Fibroblast of skin of scalp (primary cell): ENCODE measurements around the gene AIRE.

Experiments used
- DNase-seq: peaks from one replicate; pipeline ENCODE4 v3.0.0-alpha.2; 2013

AIRE gene

DNA sequence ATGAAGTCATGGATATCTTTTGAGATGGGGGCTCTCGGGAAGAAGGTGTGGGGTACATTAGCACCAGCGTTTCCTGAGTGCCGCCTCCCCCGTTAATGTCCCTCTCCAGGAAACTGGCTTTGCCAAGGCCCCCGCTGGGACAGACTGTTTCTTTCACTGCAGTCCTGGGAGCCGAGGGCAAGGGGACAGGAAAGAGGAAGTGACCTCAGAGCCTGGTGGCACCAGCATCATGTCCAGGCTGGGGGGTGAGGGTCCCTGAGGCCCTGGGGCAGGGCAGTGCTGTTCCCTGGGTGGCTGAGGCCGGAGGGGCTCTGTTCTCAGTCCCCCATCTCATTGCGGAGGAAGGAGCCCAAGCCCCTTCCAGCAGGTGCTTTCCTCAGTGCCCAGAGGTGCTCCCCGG lies 20.0 kb downstream of the AIRE start:
- no peak for DNase-seq

DNA sequence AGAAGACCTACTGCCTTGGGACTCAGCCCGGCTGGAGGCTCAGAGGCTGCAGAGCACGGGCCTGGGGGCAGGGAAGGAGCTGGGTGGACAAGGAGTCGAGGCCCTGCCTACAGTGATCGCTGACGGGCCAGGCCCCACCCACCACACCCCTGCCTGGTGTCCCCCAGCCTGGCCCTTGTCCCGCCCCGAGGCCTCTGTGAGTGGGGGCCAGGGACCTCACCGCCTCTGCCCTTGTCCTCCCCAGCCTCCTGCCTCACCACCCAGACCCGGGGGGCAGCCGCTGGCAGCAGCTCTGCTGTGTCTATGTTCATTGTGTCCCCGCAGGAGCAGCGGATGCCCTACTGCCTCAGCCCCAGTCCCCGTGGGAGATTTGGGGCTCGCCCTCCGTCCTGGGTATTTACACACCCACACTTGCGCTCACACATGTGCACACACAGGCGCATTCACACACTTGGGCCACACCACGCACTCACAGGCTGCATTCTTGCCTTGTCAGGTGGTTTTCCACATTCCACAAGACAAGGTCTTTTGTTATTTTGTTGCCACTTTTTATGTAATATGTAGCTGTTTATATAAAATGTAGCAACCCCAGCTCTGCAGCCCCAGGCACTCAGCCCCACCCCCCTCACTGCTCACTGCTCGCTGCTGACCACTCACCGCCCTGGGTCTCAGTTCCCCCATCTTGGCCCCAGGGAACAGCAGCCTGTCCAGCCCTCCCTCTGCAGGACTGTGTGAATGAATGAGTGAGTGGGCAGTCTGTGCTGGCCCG lies 21.4 kb downstream of the AIRE start:
- DNase-seq: no peak

DNA sequence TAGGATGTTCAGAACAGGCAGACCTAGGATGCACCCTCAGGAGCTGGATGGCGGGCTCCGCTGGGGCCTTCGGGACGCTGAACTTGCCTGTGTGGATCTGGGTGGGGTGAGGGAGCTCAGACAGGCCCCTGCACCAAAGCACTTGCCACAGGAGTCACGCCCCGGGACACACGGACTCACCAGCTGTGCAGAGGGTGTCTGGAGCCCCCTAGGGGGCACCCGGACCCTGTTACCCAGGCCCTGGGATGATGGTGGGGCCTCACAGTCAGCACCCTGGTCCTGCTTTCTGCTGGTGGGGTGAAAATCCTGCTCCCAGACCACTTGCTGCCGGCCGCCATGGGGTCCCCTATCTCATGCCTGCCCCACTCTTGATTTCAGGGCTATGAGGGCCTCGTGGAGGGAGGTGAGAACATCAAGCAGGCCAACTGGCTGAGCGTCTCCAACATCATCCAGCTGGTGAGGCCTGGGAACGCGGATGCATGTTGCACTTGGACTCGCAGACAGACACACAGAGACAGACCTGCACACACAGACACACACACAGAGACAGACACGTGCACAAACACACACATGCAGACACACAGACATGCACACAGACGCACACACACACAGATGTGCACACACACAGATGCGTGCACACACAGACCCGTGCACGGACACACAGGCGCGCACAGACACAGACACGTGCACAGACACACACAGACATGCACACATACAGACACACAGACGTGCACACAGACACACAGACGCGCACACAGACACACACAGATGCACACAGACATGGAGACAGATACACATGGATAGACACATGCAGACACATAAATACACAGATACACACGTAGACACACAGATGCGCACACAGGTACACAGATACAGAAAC lies 25.2 kb downstream of the AIRE start:
- DNase-seq: no peak

DNA sequence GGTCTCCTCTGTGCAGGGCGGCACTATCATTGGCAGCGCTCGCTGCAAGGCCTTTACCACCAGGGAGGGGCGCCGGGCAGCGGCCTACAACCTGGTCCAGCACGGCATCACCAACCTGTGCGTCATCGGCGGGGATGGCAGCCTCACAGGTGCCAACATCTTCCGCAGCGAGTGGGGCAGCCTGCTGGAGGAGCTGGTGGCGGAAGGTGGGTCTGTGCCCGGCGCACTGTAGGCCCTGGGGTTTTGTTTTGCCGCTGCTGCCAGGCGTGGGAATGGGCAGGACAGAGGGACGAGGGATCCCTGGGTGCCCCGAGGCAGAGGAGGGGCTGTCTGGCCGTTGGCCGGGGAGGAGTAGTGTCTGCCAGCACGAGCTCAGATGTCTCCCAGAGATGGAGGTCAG lies 26.4 kb downstream of the AIRE start:
- no peak for DNase-seq

DNA sequence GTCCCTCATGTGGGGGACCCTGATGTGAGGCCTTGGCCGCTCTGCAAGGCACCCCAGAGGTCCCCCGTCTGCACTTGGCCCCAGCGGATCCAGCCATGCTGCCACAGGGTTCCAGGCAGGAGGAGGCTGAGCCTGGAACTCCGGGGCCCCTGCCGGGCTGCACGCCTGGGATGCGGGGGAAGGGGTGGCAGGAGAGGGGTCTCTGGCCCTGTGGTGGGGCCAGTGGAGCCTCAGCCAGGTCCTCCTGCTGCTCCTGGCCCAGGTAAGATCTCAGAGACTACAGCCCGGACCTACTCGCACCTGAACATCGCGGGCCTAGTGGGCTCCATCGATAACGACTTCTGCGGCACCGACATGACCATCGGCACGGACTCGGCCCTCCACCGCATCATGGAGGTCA lies 27.0 kb downstream of the AIRE start:
- DNase-seq: no peak

DNA sequence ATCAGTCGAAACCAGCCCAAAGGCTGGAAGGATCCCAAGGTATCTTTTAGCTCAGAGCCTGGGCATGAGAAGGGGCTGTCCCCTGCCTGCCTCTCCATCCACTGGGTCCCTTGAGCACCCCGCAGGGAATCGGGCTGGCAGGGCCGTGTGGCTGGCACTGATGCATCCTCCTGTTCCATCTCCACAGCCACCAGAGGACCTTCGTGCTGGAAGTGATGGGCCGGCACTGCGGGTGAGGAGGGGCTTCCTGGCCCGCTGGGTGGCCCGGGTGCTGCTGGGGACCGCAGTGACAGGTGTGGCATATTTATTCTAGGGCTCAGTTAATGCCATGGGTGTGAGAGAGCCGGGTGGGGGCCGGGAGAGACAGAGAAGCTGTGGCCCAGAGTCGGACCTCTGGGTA lies 27.8 kb downstream of the AIRE start:
- DNase-seq: no peak

DNA sequence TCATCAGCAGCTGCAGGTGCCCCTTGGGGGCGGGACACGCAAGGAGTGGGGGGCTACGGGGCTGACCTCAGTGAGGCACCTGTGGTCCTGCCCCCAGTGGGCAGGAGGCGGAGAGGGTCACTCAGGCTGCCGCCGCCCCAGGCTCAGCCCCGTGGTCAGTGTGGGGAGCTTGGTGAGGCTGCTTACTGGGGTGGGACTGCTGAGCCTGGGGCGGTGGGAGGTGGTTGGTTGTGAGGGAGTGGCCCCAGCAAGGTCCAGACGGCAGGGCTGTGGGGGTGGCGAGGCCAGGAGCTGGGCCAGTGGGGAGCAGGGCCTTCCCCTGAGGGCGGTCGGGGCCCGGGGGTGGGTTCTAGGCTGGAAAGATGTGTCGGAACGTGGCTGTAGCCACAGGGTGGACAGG lies 28.5 kb downstream of the AIRE start:
- no peak for DNase-seq

DNA sequence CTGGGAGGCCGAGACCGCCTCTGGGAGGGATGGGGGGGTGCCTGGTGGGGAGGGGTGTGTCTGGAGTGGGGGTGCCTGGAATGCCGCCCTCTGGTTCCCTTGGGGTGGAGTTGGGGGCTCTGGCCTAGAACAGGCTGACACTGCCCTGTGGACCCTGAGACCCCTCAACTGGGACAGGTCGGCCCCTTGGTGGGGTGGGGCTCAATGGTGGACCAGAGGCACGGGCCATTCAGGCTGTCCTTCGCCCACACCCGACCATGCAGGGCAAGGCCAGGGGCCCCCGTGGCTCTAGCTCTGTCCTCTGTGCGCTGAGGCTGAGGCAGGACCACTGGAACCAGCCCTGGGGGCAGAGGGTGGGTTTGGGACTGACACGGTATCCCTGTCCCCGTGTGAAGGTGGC lies 28.9 kb downstream of the AIRE start:
- DNase-seq: no peak

DNA sequence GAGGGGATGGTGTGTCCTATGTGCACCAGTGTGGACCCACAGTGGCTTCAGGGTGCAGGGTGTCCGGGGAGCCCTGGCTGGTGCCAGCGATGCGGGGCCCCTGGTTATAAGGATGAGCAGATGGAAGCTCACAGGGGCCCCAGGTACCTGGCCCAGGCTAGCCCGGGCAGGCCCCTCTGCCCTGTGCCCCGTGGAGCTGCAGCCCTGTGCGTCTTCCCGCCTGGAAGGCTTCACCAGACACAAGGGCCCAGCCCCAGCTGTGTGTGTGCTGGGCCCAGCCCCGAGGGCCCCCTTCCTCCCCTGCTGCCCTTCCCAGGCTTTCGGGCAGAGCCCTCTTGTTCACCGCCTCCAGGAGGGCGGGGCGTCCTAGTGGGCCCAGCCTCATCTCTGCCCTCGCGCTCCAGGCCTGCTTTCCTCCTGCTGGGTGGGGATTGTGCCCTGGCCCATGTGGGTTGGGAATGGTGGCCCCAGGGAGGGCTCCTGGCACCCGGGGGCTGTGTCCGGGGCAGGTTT lies 30.1 kb downstream of the AIRE start:
- no peak for DNase-seq

DNA sequence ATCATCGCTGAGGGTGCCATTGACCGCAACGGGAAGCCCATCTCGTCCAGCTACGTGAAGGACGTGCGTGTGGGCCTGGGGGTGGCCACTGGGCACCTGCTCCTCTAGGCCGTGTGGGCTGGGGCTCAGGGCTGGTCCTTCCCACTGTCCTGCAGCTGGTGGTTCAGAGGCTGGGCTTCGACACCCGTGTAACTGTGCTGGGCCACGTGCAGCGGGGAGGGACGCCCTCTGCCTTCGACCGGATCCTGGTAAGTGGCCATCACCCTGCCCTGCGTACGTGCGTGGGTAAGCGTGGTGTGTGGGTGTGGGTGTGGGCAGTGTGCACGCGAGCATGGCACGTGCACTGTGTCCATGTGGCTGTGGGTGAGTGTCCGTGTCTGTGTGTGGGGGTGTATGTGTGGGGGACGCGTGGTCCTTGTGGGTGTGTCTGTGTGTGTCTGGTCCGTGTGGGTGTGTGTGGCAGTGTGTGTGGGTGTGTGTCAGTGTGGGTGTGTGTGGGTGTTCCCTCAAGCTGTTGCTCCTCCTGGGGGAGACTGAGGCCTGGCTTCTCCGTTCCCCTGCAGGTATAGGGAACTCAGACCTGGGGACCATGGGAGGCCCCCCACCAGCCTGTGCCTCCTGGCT lies 30.7 kb downstream of the AIRE start:
- no peak for DNase-seq

DNA sequence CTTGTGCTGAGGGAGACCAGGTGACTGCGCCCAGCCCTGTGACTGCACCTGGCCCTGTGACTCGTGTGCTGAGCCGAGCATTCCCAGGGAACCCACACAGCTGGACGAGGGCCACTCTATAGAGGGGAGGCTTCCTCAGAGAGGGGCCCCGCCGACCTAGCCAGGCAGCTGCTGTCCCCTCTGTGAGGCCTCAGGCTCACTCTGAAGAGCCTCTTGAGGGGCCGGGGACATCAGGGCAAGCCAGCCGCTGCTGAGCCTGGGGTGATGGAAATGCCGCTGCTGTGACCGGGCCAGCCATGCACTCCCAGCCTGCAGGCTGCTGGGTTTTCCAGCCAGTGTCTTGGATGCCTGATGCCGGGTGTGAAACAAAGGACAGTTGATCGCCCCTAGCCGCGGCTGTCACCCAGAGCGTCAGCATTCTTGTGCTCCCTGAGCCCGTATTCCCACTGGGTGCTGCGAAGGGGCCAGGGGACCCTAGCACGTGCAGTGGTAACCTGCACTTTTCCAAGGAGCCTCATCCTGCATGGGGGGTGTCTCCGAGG lies 31.6 kb downstream of the AIRE start:
- no peak for DNase-seq

DNA sequence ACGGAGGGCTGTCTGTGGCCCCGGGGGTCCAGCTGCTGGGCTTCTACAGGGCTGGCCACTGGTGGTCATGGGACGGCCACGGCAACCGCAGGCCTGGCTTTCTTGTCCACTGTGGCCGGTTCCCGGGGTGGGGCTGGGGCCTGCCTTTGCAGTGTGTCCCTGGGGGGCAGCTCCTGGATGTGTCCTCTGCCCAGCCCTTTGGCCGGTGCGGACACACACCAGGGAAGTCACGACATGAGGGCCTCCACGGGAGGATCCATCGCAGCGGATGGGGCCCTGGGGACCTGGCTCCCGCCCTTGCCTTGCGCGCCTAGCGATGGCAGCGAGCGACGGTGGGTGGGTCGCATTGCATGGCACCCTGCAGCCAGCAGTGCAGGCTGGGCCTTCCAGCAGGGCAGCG lies 32.2 kb downstream of the AIRE start:
- DNase-seq: no peak

DNA sequence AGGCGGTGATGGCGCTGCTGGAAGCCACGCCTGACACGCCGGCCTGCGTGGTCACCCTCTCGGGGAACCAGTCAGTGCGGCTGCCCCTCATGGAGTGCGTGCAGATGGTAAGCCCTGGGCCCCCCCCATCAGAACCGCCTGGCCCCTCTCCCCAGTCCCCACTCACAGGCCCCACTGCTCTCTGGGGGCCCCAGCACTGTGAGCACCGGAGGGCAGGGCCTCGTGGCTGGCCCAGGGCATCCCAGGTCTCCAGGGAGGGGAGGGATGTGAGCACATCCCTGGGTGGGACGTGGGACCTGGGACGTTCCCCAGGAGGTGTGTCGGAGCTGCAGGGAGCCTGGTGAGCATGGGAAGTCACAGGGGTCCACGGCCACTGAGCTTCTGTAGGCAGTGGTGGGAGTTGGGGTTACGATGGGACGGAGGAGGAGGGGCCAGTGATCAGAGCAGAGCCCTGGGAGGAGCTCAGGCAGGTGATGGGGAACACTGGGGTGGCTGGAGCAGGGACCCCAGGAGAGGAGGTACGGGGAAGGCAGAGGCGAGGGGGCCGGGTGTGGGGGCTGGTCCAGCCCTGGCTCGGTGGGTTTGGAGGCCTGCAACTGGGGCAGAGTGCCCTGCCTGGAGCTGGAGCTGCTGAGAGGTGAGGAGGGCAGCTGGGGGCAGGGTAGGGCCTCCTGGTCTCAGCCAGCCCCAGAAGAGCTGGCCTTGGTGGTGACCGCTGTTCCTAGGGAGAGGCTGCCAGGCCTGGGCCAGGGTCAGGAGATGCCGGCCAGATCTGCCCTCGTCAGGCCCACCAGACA lies 33.0 kb downstream of the AIRE start:
- DNase-seq: no peak

DNA sequence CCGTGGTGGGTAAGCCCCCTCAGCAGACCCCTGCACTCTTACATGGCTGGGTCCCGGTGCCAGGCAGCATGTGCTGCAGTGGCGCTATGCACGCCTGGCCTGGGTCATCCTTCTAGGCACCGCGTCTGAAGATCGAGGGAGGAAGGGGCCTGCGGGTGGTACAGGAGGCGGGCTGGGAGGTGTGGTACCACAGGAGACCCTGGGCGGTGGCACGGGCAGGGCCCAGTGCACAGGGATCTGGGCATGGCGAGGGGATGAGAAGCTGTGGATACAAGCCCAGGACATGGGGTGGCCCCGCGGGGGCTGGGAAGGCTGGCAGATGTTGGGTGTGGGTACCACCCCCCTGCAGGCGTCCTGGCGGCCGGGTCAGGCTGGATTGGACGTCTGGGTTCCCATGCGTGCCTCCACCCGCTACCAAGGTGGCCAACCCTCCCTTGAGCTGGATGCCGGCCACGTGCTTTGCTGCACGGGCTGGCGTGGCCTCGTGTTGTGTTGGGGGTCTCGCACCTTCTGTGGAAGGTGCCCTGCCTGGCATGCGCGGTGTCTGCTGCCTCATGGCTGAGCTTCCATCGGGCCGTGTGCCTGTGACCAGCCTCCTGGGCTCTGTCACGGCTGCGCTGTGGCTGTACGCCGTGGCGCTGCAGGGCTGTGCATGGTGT lies 33.9 kb downstream of the AIRE start:
- DNase-seq: no peak

DNA sequence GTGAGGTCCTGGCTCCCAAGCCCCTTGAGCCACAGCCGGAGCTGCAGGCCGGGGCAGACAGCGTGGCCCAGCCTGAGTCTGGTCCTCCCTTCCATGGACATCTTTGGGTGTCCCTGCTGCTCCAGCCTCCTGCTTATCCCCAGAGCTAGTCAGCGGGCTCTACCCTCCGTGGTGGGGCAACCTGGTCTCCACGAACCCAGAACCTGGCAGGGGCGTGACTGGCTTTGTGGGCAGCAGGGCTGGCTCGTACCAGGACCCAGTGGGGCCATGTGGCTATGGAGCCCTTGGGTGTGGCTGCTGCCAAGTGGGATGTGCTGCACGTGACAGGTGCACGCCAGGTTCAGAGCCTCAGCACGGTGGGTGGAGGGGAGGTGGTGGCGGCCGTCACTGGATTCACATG lies 35.2 kb downstream of the AIRE start:
- no peak for DNase-seq

DNA sequence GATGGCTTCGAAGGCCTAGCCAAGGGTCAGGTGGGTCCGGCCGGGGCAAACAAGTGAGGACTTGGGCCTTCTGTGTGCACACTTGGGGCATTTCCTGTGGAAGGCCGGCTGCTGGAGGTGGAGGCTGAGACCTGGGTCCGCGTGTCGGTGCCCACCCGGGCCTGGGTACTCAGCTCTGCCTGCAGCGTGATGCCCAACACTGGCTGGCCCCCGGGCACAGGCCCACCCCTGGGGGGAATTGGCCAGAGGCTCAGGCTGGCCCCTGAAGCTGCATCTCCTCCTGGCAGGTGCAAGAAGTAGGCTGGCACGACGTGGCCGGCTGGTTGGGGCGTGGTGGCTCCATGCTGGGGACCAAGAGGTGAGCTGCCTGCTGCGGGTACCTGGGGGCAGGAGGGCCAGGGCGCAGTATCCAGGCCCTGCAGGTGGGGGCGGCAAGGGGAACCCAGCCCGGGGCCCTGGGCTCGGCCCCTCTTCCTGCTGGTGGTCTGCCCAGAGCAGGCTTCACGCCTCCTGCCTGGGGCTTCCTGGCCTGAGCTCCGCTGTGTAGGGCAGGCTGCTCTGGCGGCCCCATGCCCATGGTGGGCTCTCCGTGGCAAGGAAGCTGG lies 36.3 kb downstream of the AIRE start:
- no peak for DNase-seq

DNA sequence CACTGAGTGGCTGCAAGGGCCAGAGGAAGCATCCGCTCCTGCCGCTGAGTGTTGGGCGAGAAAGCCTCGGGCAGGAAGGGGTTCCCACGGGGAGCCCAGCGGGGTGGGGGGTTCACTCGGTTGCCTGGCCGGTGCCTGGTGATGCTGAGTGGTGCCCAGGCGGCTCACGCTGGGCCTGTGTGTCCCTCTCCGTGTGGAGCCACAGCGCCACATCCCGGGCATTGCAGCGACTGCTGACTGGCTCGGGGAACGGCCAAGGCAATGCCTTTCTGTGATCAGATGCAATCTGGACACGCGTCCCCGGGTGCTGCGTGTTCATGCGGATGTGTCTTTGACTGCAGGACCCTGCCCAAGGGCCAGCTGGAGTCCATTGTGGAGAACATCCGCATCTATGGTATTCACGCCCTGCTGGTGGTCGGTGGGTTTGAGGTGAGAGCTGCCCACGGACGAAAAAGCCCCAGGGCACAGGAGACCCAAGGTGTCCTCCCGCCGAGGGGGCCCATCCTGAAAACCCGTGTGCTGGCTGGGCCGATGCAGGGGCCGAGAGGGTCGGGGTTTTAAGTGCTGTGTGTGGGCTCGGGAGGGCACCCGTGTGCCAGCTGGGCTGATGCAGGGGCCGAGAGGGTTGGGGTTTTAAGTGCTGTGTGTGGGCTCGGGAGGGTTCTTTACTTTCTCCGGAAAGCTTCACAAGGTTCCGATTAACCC lies 37.1 kb downstream of the AIRE start:
- DNase-seq: no peak

DNA sequence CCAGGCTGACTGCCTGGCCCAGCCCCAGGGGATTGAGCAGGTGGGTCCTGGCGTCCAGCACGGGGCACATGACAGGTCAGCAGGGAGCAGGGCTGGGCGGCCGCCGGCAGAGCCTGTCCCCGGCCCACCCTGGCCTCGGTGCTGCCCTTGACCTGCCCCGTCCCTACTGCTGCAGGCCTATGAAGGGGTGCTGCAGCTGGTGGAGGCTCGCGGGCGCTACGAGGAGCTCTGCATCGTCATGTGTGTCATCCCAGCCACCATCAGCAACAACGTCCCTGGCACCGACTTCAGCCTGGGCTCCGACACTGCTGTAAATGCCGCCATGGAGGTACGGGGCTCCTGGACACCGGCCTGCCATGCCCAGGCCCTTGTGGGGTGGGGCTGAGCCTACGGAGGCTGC lies 37.9 kb downstream of the AIRE start:
- DNase-seq: no peak

DNA sequence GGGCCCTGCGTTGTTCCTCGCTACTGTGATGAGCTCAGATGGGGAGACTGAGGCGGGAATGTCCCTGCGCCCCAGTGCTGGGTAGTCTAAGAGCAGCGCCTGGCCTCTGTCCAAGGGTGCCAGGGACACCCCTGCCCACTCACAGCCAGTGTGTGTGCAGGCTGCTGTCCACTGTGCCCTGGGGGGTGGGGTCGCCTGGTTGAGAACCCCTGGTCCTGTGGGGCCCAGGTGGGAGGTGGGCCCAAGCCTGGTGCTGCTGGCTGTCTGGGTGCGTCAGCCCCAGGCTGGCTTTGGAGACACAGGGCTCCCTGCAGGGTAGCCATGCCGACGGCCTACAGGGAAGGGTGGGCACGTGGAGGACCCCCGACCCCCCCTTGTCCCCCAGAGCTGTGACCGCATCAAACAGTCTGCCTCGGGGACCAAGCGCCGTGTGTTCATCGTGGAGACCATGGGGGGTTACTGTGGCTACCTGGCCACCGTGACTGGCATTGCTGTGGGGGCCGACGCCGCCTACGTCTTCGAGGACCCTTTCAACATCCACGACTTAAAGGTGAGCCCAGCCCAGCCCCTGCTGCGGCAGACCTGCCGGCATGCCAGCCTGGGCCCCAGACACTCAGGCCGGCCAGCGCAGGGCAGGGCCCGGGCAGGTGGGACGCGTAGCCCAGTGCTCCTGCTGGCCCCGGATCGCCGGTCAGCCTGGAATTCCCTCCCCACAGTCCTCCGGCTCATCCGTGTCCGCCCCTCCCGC lies 38.6 kb downstream of the AIRE start:
- no peak for DNase-seq

DNA sequence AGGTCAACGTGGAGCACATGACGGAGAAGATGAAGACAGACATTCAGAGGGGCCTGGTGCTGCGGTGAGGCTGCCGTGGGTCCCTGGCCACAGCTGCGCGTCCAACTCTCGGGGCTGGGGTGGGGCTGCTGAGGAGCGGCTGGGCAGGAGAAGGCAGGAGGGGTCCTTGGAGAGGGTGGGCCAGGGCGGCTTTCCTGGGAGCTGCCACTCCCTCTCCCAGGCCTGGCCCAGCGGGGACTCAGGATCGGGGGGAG lies 39.1 kb downstream of the AIRE start:
- DNase-seq: no peak
